CD8-positive, alpha-beta memory T cell (primary cell): Measurements from ENCODE around the gene TMEM14A. TPM values are rescaled to one million over a fixed set of nuclear protein-coding genes. Genes with fewer than 3 reads are reported as not detected.
"Not testable (repeated sequence)": the region's sequence is repeated elsewhere in the genome, so short reads cannot be mapped to it uniquely, and the experiment has no call there.

Experiments
- CTCF ChIA-PET: fragments of 350-600 bp; sonication (Branson Sonifier 250); formaldehyde crosslinking; loops from one replicate; lab custom pipeline; 2021; ENCODE audit warnings: antibody characterized with exemption; lab: Charles Lee
- POLR2A ChIA-PET: fragments of 350-600 bp; sonication (Branson Sonifier 250); formaldehyde crosslinking; loops from one replicate; lab custom pipeline; 2021; ENCODE audit warnings: antibody characterized with exemption; lab: Charles Lee
- DNase-seq, 5 donors: peaks; one replicate each; pipeline versions ENCODE4 v3.0.0 to v3.0.0-alpha.2; 2020 to 2022; ENCODE audit warnings: mixed read lengths in 1 of 5
- H3K27ac ChIP-seq: one replicate; pipeline ENCODE4 v1.7.0; 2013; ENCODE audit warnings: low read depth, mild to moderate bottlenecking, low read length, moderate library complexity
- H3K27me3 ChIP-seq: 2 replicates; pipeline ENCODE4 v1.7.0; 2013; ENCODE audit warnings: low read length, mild to moderate bottlenecking; ENCODE audit not compliant: insufficient read depth, poor library complexity, severe bottlenecking
- H3K36me3 ChIP-seq: 2 replicates; pipeline ENCODE4 v1.7.0; 2013; ENCODE audit warnings: mild to moderate bottlenecking, low read length, moderate library complexity; ENCODE audit not compliant: insufficient read depth
- H3K4me1 ChIP-seq: 2 replicates; pipeline ENCODE4 v1.7.0; 2013; ENCODE audit warnings: mild to moderate bottlenecking, low read length, moderate library complexity; ENCODE audit not compliant: insufficient read depth
- H3K4me3 ChIP-seq: 2 replicates; pipeline ENCODE4 v1.7.0; 2013; ENCODE audit warnings: mild to moderate bottlenecking, low read length
- H3K9me3 ChIP-seq: 2 replicates; pipeline ENCODE4 v1.7.0; 2013; ENCODE audit warnings: mild to moderate bottlenecking, low read length
- H3K27ac Mint-ChIP-seq, 8 donors: one replicate each; pipeline ENCODE4 v1.8.0; 2020 to 2021; ENCODE audit warnings: mixed read lengths in 8 of 8, mild to moderate bottlenecking in 6 of 8, inconsistent platforms in 3 of 8, moderate library complexity in 3 of 8
- H3K27me3 Mint-ChIP-seq, 2 donors: one replicate each; pipeline ENCODE4 v1.8.0; 2020 to 2021; ENCODE audit warnings: mixed read lengths in 2 of 2, mild to moderate bottlenecking in 1 of 2, moderate library complexity in 1 of 2
- H3K36me3 Mint-ChIP-seq, 3 donors: one replicate each; pipeline ENCODE4 v1.8.0; 2020 to 2021; ENCODE audit warnings: mixed read lengths in 3 of 3, inconsistent platforms in 1 of 3, mild to moderate bottlenecking in 1 of 3
- H3K4me1 Mint-ChIP-seq, 3 donors: one replicate each; pipeline ENCODE4 v1.8.0; 2020 to 2021; ENCODE audit warnings: mixed read lengths in 3 of 3, inconsistent platforms in 1 of 3, mild to moderate bottlenecking in 1 of 3
- H3K4me3 Mint-ChIP-seq, 7 donors: one replicate each; pipeline ENCODE4 v1.8.0; 2020 to 2021; ENCODE audit warnings: mixed read lengths in 7 of 7, mild to moderate bottlenecking in 6 of 7, moderate library complexity in 4 of 7, inconsistent platforms in 2 of 7
- H3K9me3 Mint-ChIP-seq, 5 donors: one replicate each; pipeline ENCODE4 v1.8.0; 2020 to 2022; ENCODE audit warnings: mixed read lengths in 5 of 5, mild to moderate bottlenecking in 3 of 5, moderate library complexity in 2 of 5, inconsistent platforms in 1 of 5
- polyA plus RNA-seq: library from polyadenylated mRNA; unstranded; fragments of 300-500 nt; fragmentation: Illumina TruSeq; gene quantifications from one replicate; pipeline ENCODE4 v1.2.3, GENCODE V29; 2021
- total RNA-seq, 2 experiments: library from RNA; stranded (reverse); gene quantifications; one replicate each; pipeline ENCODE4 v1.2.3, GENCODE V29; 2021

The TMEM14A gene
- total and polyA plus RNA-seq, 3 experiments from 2014 or later = 20.1 to 27.3 (median 23.7) TPM

GRCh38 chr6:52647199-52647598 is 23.7 kb upstream of the TMEM14A start:
- Mint-ChIP-seq H3K36me3 (no peaks in the 10 kb centered on the region), H3K27me3 (peaks cover 12 to 26% of the 10 kb centered on the region in 2 donors), H3K4me1 (peaks cover 5 to 8% (median 7%) of the 10 kb centered on the region in 3 donors), H3K4me3 (no peak overlapping the region), H3K9me3 (no peaks in the 10 kb centered on the region), H3K27ac (no peak overlapping the region)
- Histone ChIP-seq H3K36me3 (no peaks in the 10 kb centered on the region), H3K4me3 (no peak overlapping the region), H3K27me3 (no peaks in the 10 kb centered on the region), H3K27ac (no peak overlapping the region), H3K4me1 (no peaks in the 10 kb centered on the region), H3K9me3 (no peaks in the 10 kb centered on the region)
- POLR2A ChIA-PET = no interaction called here
- no peak for DNase-seq
- CTCF ChIA-PET = no interaction called here

DNA sequence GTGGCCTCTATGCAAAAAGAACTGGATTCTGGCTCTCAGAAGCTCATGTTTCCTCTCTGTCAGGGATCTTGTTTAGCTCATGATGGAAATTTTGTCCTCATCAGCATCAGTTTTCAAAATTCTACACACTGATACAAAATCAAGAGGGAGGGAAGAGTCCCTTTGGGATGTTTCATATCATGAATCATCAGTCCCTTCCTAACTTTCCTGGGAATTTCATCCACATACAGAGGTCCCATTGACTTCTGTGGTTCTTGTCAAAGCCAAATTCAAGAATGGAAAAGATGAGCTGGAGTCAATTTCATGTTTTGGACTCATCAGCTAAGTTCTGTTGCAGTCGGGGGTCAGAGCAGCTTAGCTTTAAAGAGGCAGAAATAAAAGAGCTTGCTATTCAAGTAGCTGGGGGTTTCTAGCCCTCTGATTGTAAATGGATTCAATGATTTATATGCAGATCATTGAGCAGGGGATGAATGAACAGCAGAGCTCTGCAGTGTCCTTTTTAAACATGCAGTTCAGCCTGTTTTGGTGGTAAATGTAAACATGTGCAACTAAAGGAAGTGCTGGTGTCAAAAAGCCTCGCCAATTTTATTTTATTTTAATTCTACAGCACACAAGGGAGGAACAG is 21.3 kb upstream of the TMEM14A start:
- Histone ChIP-seq H3K36me3 (no peaks in the 10 kb centered on the region), H3K4me3 (no peak overlapping the region), H3K27ac (no peak overlapping the region), H3K27me3 (peaks cover 5% of the 10 kb centered on the region), H3K4me1 (no peaks in the 10 kb centered on the region), H3K9me3 (no peaks in the 10 kb centered on the region)
- Mint-ChIP-seq H3K36me3 (no peaks in the 10 kb centered on the region), H3K4me1 (peaks cover 5 to 9% (median 8%) of the 10 kb centered on the region in 3 donors), H3K27ac (no peak overlapping the region), H3K9me3 (no peaks in the 10 kb centered on the region), H3K4me3 (no peak overlapping the region), H3K27me3 (peaks cover 11 to 39% of the 10 kb centered on the region in 2 donors)
- POLR2A ChIA-PET = interaction anchor here (0.6 kb wide), 1 partner anchor 242 kb away, joined by 3 read pairs; no protein-coding TSS in a partner anchor
- CTCF ChIA-PET = interaction anchor here (1.7 to 4.5 kb wide), 2 partner anchors 12 to 230 kb away, joined by 4 to 60 read pairs; partner anchors contain the start of gene EFHC1
- DNase-seq = no peak

DNA sequence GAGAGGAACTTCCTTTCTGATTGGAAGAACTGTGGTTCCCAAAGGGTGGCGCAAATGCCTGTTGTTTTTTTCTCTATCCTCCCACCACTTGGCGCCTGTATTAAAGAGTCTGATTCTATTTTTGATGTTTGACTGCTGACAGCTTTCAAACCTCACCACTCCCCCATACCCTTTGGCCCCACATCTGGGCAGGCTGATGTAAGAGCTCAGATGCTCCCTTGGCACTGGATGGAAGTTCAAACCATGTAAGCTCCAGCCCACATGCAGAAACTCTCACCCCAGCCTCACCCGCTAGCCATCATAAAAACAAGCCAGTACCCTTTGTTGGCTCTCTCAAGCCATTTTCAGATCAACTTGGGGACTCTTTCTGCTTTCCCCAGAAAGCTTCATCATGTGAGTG is 20.0 kb upstream of the TMEM14A start:
- Mint-ChIP-seq H3K36me3 (no peaks in the 10 kb centered on the region), H3K27ac (peak overlapping the region in 1 of 8 donors; percentile 35), H3K4me1 (peaks cover 5 to 9% (median 8%) of the 10 kb centered on the region in 3 donors), H3K27me3 (peaks cover 11 to 34% of the 10 kb centered on the region in 2 donors), H3K9me3 (no peaks in the 10 kb centered on the region), H3K4me3 (no peak overlapping the region)
- H3K36me3 ChIP-seq = no peaks in the 10 kb centered on the region
- POLR2A ChIA-PET = no interaction called here
- H3K4me3 ChIP-seq = no peak overlapping the region
- no peak for DNase-seq
- H3K4me1 ChIP-seq = no peaks in the 10 kb centered on the region
- CTCF ChIA-PET = interaction anchor here (0.9 to 4.5 kb wide), 6 partner anchors 9 to 238 kb away, joined by 3 to 60 read pairs (median 8); no protein-coding TSS in a partner anchor
- peaks cover 5% of the 10 kb centered on the region for H3K27me3 ChIP-seq
- H3K27ac ChIP-seq = no peak overlapping the region
- H3K9me3 ChIP-seq = no peaks in the 10 kb centered on the region

DNA sequence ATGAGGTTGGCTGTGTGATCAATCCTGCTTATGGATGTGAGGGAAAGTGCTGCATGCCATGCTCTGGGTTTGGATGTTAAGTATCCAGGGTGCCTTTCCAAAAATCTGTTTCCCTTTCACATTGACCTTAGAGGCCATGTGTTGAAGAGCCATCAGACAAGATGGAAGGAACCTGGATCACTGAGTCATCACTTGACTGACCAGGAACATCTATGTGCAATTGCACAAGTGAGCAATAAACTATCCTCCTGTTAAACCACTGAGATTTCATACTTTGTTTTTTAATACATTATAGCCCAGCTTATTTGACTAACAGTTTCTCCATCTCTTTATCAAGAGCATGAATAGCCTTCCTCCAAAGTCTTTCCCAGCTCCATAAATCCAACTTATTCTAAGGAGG is 17.8 kb upstream of the TMEM14A start:
- POLR2A ChIA-PET = interaction anchor here (1.3 kb wide), 1 partner anchor 17 kb away, joined by 4 read pairs; the partner anchor contains the start of gene TMEM14A
- Mint-ChIP-seq H3K4me3 (no peak overlapping the region), H3K4me1 (peaks cover 5 to 9% (median 8%) of the 10 kb centered on the region in 3 donors), H3K9me3 (no peaks in the 10 kb centered on the region), H3K27ac (no peak overlapping the region), H3K27me3 (peaks cover 18 to 41% of the 10 kb centered on the region in 2 donors), H3K36me3 (peaks cover 0 to 1% (median 0%) of the 10 kb centered on the region in 3 donors)
- H3K9me3 ChIP-seq = no peaks in the 10 kb centered on the region
- no peaks in the 10 kb centered on the region for H3K4me1 ChIP-seq
- DNase-seq = no peak
- no peak overlapping the region for H3K4me3 ChIP-seq
- no peaks in the 10 kb centered on the region for H3K36me3 ChIP-seq
- H3K27ac ChIP-seq = no peak overlapping the region
- CTCF ChIA-PET = interaction anchor here (1.2 to 4.5 kb wide), 7 partner anchors 9 to 389 kb away, joined by 3 to 60 read pairs (median 7); partner anchors contain the start of gene TRAM2
- H3K27me3 ChIP-seq = peaks cover 5% of the 10 kb centered on the region

GRCh38 chr6:52654007-52654406 is 16.9 kb upstream of the TMEM14A start:
- Histone ChIP-seq H3K27ac (no peak overlapping the region), H3K27me3 (peaks cover 5% of the 10 kb centered on the region), H3K36me3 (no peaks in the 10 kb centered on the region), H3K4me1 (no peaks in the 10 kb centered on the region), H3K9me3 (no peaks in the 10 kb centered on the region), H3K4me3 (no peak overlapping the region)
- ChIA-PET CTCF (interaction anchor here (1.2 kb wide), 1 partner anchor 158 kb away, joined by 3 read pairs; no protein-coding TSS in a partner anchor), POLR2A (no interaction called here)
- H3K9me3 Mint-ChIP-seq = no peaks in the 10 kb centered on the region
- peaks cover 0 to 1% (median 0%) of the 10 kb centered on the region in 3 donors for H3K36me3 Mint-ChIP-seq
- H3K27ac Mint-ChIP-seq = no peak overlapping the region
- H3K27me3 Mint-ChIP-seq = peaks cover 18 to 45% of the 10 kb centered on the region in 2 donors
- no peak for DNase-seq
- no peak overlapping the region for H3K4me3 Mint-ChIP-seq
- peaks cover 5 to 9% (median 8%) of the 10 kb centered on the region in 3 donors for H3K4me1 Mint-ChIP-seq

DNA sequence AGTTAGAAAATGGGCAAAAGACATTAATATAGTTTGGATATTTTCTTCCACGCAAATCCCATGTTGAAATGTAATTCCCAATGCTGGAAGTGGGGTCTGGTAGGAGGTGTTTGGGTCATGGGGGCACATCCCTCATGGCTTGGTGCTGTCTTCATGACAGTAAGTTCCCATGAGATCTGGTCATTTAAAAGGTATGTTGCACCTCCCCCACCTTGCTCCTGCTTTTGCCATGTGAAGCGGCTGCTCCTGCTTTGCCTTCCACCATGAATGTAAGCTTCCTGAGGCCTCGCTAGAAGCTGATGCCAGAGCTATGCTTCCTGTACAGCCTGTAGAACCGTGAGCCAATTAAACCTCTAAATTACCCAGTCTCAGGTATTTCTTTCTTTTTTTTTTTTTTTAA is 16.3 kb upstream of the TMEM14A start:
- POLR2A ChIA-PET = no interaction called here
- H3K27me3 ChIP-seq = peaks cover 5% of the 10 kb centered on the region
- H3K36me3 ChIP-seq = no peaks in the 10 kb centered on the region
- CTCF ChIA-PET = no interaction called here
- H3K27me3 Mint-ChIP-seq = peaks cover 16 to 45% of the 10 kb centered on the region in 2 donors
- peaks cover 0 to 1% (median 0%) of the 10 kb centered on the region in 3 donors for H3K36me3 Mint-ChIP-seq
- H3K4me3 Mint-ChIP-seq = no peak overlapping the region
- H3K27ac Mint-ChIP-seq = peak overlapping the region in 1 of 8 donors; percentile 44
- no peaks in the 10 kb centered on the region for H3K9me3 ChIP-seq
- H3K9me3 Mint-ChIP-seq = no peaks in the 10 kb centered on the region
- no peak overlapping the region for H3K27ac ChIP-seq
- H3K4me1 ChIP-seq = no peaks in the 10 kb centered on the region
- H3K4me3 ChIP-seq = no peak overlapping the region
- H3K4me1 Mint-ChIP-seq = peaks cover 5 to 9% (median 8%) of the 10 kb centered on the region in 3 donors
- DNase-seq = no peak

GRCh38 chr6:52655941-52656340 is 15.0 kb upstream of the TMEM14A start:
- H3K27ac ChIP-seq, H3K9me3 Mint-ChIP-seq, H3K4me1 ChIP-seq, DNase-seq, CTCF ChIA-PET, H3K9me3 ChIP-seq, H3K27me3 ChIP-seq, H3K36me3 ChIP-seq, POLR2A ChIA-PET, H3K27ac Mint-ChIP-seq, H3K4me1 Mint-ChIP-seq, H3K4me3 ChIP-seq, H3K4me3 Mint-ChIP-seq, H3K36me3 Mint-ChIP-seq: not testable (repeated sequence)
- H3K27me3 Mint-ChIP-seq = peaks cover 14 to 41% of the 10 kb centered on the region in 2 donors

DNA sequence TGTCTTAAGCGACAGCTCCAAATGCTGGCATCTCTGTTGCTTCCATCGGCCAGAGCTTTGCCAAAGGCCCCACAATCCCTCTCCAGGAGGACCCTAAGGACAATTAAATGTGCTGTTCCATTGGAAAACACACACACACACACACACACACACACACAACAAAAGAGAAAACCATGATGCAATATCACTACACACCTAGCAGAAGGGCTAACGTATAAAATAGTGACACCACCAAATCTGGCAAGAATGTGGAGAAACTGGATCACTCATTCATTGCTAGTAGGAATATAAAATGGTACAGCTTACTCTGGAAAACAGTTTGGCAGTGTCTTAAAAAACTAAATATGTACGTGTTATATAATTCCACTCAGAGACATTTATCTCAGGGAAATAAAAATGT is 13.0 kb upstream of the TMEM14A start:
- POLR2A ChIA-PET = no interaction called here
- Histone ChIP-seq H3K27me3 (peaks cover 5% of the 10 kb centered on the region), H3K9me3 (no peaks in the 10 kb centered on the region), H3K4me3 (no peak overlapping the region), H3K27ac (no peak overlapping the region), H3K4me1 (no peaks in the 10 kb centered on the region), H3K36me3 (no peaks in the 10 kb centered on the region)
- CTCF ChIA-PET = interaction anchor here (0.7 to 0.8 kb wide), 2 partner anchors 13 to 373 kb away, joined by 3 to 4 read pairs; partner anchors contain the start of genes MCM3 and TMEM14A
- Mint-ChIP-seq H3K4me1 (no peaks in the 10 kb centered on the region), H3K9me3 (no peaks in the 10 kb centered on the region), H3K4me3 (no peak overlapping the region), H3K36me3 (peaks cover 0 to 1% (median 0%) of the 10 kb centered on the region in 3 donors), H3K27ac (no peak overlapping the region), H3K27me3 (peaks cover 9 to 33% of the 10 kb centered on the region in 2 donors)
- DNase-seq = no peak
